Cardiac muscle cell (in vitro differentiated cells and primary cell): Measurements from ENCODE around the gene DOCK10. TPM values are rescaled to one million over a fixed set of nuclear protein-coding genes. Genes with fewer than 3 reads are reported as not detected.

ENCODE experiments used
- DNase-seq, 2 donors: peaks; one replicate each; pipeline versions ENCODE4 v3.0.0 to v3.0.0-alpha.2; 2010 to 2017; ENCODE audit warnings: low read depth in 1 of 2, low spot score in 1 of 2
- H3K27ac ChIP-seq: fragments of 200-600 bp; sonication (generic); 2 replicates; pipeline ENCODE4 v1.5.1; 2016
- H3K27me3 ChIP-seq: fragments of 200-600 bp; sonication (generic); 2 replicates; pipeline ENCODE4 v1.6.0; 2016; ENCODE audit warnings: control low read depth
- H3K36me3 ChIP-seq: fragments of 200-600 bp; sonication (generic); 2 replicates; pipeline ENCODE4 v1.5.1; 2016; ENCODE audit warnings: control low read depth
- H3K4me1 ChIP-seq: fragments of 200-600 bp; sonication (generic); 2 replicates; pipeline ENCODE4 v1.8.1; 2017; ENCODE audit warnings: low read depth, mild to moderate bottlenecking, mixed run types
- H3K4me3 ChIP-seq: fragments of 200-600 bp; sonication (generic); 2 replicates; pipeline ENCODE4 v1.5.1; 2016; ENCODE audit warnings: mild to moderate bottlenecking
- H3K9me3 ChIP-seq: fragments of 200-600 bp; sonication (generic); 2 replicates; pipeline ENCODE4 v1.5.1; 2017; ENCODE audit warnings: low read depth, mild to moderate bottlenecking, control low read depth
- CTCF ChIP-seq: IDR thresholded peaks from 2 replicates; pipeline ENCODE4 v1.5.1; 2012; ENCODE audit warnings: low read depth, mild to moderate bottlenecking, low read length
- polyA plus RNA-seq: library from polyadenylated mRNA; unstranded; fragments of >200 nt; fragmentation: Nextera tagmentation; extraction: Ambion mirVana; gene quantifications from 2 replicates; pipeline ENCODE4 v1.2.1, GENCODE V29; 2016
- total RNA-seq: library from RNA; depleted of rRNA; stranded (reverse); fragments of >200 nt; gene quantifications from 2 replicates; pipeline ENCODE4 v1.2.3, GENCODE V29; 2016

Gene DOCK10
- total and polyA plus RNA-seq, 2 experiments from 2014 or later, result not detected

DNA sequence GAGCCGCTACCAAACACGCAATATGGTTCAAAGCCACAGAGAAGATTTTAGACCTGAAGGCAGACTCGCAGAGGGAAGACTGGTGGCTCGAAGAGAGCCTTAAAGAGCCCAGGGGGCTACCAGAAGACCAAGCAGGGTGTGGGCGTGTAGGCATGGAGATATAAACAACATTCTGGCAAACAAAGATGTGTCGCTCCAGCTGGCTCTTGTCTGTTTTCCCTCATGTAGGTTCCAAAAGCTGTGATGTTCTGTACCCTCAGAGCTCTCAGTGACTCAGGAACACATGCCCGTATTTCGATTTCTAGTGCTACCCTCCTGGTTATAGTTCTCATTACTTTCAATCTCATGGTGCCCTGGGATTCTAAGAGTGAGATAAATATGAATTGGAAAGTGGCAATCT, 44.5 kb downstream of the DOCK10 start:
- H3K27me3 ChIP-seq, result peaks cover 8% of the 10 kb centered on the region
- TF ChIP-seq CTCF, result no peak
- peak in 1 of 2 donors; percentile 56 for DNase-seq
- H3K27ac ChIP-seq, result no peak overlapping the region
- no peaks in the 10 kb centered on the region for H3K36me3 ChIP-seq
- no peaks in the 10 kb centered on the region for H3K4me1 ChIP-seq
- H3K9me3 ChIP-seq, result no peaks in the 10 kb centered on the region
- H3K4me3 ChIP-seq, result no peak overlapping the region

DNA sequence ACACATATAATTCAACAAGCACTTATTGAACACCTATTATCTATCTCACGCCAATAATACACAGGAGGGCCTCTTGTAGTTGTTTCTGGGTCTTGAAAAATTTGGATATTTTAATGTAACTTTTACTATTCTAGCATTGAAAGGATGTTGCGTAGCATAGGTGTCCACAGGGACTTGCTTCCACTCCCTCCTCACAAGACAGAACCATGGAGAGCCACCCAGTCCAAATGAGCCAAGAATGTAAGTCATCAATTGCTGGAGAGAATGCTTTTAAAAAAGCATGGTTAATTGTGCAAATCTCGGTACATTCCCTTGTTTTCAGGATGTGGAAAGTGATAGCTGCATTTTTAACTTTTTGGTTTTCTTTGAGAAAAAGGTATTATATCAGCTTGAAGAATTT, 46.8 kb downstream of the DOCK10 start:
- H3K4me1 ChIP-seq, result no peaks in the 10 kb centered on the region
- no peaks in the 10 kb centered on the region for H3K9me3 ChIP-seq
- H3K36me3 ChIP-seq, result no peaks in the 10 kb centered on the region
- peaks cover 8% of the 10 kb centered on the region for H3K27me3 ChIP-seq
- DNase-seq, result no peak
- H3K27ac ChIP-seq, result no peak overlapping the region
- H3K4me3 ChIP-seq, result no peak overlapping the region
- no peak for TF ChIP-seq CTCF

- DNase-seq, result no peak
- Histone ChIP-seq H3K4me1 (no peaks in the 10 kb centered on the region), H3K9me3 (no peaks in the 10 kb centered on the region), H3K27me3 (peaks cover 8% of the 10 kb centered on the region), H3K27ac (no peak overlapping the region), H3K4me3 (no peak overlapping the region), H3K36me3 (no peaks in the 10 kb centered on the region)
- TF ChIP-seq CTCF, result no peak
Measured at GRCh38 chr2:224994242-224994823, 47.9 kb downstream of the DOCK10 start.

GRCh38 chr2:224990710-224991109, 51.6 kb downstream of the DOCK10 start:
- H3K27me3 ChIP-seq, result no peaks in the 10 kb centered on the region
- no peaks in the 10 kb centered on the region for H3K9me3 ChIP-seq
- no peak for DNase-seq
- H3K36me3 ChIP-seq, result no peaks in the 10 kb centered on the region
- H3K27ac ChIP-seq, result no peak overlapping the region
- TF ChIP-seq CTCF, result no peak
- H3K4me3 ChIP-seq, result no peak overlapping the region
- H3K4me1 ChIP-seq, result no peaks in the 10 kb centered on the region

DNA sequence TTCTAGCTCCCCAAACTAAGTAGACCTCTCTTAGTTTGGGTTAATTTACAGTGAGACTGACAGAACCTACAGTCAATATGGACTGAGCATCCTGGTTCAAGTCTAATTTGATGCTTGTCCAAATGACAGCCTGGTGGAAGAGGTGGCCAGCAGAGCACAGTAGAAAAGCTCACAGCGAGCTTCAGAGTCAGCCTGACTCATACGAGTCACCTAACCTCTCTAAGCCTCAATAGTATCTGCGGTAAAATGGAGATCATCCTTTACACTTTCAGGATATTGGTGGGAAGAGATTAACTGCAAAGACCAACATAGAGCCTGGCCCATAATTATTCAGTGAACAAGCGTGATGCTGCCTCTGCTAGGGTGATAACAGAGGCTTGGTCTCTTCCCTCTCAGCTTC, 54.5 kb downstream of the DOCK10 start:
- Histone ChIP-seq H3K9me3 (no peaks in the 10 kb centered on the region), H3K4me3 (no peak overlapping the region), H3K36me3 (no peaks in the 10 kb centered on the region), H3K27me3 (no peaks in the 10 kb centered on the region), H3K27ac (no peak overlapping the region), H3K4me1 (no peaks in the 10 kb centered on the region)
- TF ChIP-seq CTCF, result no peak
- DNase-seq, result no peak
